ENCODE results near the gene TRIM14. TPM values are rescaled to one million over a fixed set of nuclear protein-coding genes. Genes with fewer than 3 reads are reported as not detected.
A peak's percentile ranks its signal among the peaks of the same experiment; 100 is the strongest.

The TRIM14 gene
- total and polyA plus RNA-seq, 2 of the 13 experiments (the other 11 are each of a cell fraction or from before 2014, with no cell fraction given) = 9.2 to 13.0 TPM

DNA sequence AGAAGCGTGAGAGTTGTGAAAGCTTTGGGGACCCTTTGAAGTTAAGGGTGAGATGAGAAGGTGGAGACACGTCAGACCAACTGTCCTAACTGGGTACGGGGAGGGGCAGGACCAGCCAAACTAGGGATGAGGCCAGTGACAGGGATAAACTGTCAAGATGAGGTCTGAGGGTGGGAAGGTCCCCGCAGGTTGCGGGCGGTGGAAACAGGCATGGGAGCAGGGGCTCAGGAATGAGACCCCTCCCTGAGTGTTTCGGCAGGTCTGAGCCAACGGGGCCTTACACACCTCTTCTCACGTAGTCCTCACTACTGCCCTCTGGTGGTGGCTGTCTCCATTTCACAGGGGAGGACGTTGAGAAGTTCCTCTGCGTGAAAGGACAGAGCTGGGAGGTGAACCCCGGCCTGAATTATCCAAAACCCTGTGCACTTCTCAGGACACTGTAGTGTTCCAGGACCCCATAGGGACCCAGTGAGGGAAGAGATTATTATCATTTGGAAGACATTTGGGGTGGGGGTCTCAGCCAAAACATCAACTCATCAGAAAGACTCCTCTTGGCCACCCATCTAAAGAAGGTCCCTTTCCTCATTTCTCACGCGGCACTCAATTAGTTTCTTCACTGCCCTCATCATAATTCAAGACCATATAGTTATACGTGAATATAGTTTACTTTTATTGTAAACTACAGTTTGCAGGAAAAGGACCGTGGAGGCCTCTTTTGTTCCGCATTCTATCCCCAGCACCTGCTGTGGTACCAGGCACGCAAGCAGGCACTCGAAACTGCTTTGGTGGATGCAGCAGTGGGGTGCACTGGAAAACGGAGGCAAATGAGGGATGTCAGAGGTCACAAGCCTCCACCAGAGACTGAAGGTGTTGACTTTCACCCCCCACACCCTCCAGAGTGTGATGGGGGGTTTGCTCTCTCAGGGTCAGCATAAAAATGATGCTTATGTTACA lies 84.2 kb downstream of the TRIM14 start (continued):
- TF ChIP-seq, protein P1, sequence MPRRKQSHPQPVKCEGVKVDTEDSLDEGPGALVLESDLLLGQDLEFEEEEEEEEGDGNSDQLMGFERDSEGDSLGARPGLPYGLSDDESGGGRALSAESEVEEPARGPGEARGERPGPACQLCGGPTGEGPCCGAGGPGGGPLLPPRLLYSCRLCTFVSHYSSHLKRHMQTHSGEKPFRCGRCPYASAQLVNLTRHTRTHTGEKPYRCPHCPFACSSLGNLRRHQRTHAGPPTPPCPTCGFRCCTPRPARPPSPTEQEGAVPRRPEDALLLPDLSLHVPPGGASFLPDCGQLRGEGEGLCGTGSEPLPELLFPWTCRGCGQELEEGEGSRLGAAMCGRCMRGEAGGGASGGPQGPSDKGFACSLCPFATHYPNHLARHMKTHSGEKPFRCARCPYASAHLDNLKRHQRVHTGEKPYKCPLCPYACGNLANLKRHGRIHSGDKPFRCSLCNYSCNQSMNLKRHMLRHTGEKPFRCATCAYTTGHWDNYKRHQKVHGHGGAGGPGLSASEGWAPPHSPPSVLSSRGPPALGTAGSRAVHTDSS (CRISPR knock-in tag; conservative IDR thresholded peaks at IDR 0.05) = no peak
- TF ChIP-seq ZKSCAN8 (CRISPR knock-in tag; IDR thresholded peaks at IDR 0.05; ENCODE audit: borderline replicate concordance) = no peak
- peak; percentile 42; the same call in 1 of the 2 replicates for TF ChIP-seq ZBTB7A (CRISPR knock-in tag; IDR thresholded peaks at IDR 0.05)
- TF ChIP-seq DR1 (CRISPR knock-in tag; IDR thresholded peaks at IDR 0.05) = no peak
- TF ChIP-seq TAF15 (IDR thresholded peaks at IDR 0.05; ENCODE audit: low read depth, low read length, poor library complexity, severe bottlenecking) = no peak
- peak; percentile 46; the same call in 1 of the 2 replicates for TF ChIP-seq REPIN1 (CRISPR knock-in tag; IDR thresholded peaks at IDR 0.05; ENCODE audit: borderline replicate concordance, low read depth)
- peak; percentile 31; the same call in 1 of the 2 replicates for TF ChIP-seq ZMYM4 (CRISPR knock-in tag; IDR thresholded peaks at IDR 0.05)
- TF ChIP-seq RAD21 (CRISPR knock-in tag; IDR thresholded peaks at IDR 0.05) = no peak
- TF ChIP-seq SOX6 (IDR thresholded peaks at IDR 0.05) = no peak
- no peak for TF ChIP-seq SOX6 (CRISPR knock-in tag; IDR thresholded peaks at IDR 0.05)
- TF ChIP-seq ZNF263 (CRISPR knock-in tag; IDR thresholded peaks at IDR 0.05) = peak; percentile 80
- no peak for TF ChIP-seq CENPX (CRISPR knock-in tag; IDR thresholded peaks at IDR 0.05)
- no peak for TF ChIP-seq ZSCAN22 (CRISPR knock-in tag; IDR thresholded peaks at IDR 0.05)
- TF ChIP-seq, protein P2, sequence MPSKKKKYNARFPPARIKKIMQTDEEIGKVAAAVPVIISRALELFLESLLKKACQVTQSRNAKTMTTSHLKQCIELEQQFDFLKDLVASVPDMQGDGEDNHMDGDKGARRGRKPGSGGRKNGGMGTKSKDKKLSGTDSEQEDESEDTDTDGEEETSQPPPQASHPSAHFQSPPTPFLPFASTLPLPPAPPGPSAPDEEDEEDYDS (CRISPR knock-in tag; IDR thresholded peaks at IDR 0.05) = no peak
- TF ChIP-seq, protein P3, sequence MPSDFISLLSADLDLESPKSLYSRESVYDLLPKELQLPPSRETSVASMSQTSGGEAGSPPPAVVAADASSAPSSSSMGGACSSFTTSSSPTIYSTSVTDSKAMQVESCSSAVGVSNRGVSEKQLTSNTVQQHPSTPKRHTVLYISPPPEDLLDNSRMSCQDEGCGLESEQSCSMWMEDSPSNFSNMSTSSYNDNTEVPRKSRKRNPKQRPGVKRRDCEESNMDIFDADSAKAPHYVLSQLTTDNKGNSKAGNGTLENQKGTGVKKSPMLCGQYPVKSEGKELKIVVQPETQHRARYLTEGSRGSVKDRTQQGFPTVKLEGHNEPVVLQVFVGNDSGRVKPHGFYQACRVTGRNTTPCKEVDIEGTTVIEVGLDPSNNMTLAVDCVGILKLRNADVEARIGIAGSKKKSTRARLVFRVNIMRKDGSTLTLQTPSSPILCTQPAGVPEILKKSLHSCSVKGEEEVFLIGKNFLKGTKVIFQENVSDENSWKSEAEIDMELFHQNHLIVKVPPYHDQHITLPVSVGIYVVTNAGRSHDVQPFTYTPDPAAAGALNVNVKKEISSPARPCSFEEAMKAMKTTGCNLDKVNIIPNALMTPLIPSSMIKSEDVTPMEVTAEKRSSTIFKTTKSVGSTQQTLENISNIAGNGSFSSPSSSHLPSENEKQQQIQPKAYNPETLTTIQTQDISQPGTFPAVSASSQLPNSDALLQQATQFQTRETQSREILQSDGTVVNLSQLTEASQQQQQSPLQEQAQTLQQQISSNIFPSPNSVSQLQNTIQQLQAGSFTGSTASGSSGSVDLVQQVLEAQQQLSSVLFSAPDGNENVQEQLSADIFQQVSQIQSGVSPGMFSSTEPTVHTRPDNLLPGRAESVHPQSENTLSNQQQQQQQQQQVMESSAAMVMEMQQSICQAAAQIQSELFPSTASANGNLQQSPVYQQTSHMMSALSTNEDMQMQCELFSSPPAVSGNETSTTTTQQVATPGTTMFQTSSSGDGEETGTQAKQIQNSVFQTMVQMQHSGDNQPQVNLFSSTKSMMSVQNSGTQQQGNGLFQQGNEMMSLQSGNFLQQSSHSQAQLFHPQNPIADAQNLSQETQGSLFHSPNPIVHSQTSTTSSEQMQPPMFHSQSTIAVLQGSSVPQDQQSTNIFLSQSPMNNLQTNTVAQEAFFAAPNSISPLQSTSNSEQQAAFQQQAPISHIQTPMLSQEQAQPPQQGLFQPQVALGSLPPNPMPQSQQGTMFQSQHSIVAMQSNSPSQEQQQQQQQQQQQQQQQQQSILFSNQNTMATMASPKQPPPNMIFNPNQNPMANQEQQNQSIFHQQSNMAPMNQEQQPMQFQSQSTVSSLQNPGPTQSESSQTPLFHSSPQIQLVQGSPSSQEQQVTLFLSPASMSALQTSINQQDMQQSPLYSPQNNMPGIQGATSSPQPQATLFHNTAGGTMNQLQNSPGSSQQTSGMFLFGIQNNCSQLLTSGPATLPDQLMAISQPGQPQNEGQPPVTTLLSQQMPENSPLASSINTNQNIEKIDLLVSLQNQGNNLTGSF (CRISPR knock-in tag; IDR thresholded peaks at IDR 0.05) = no peak
- no peak for TF ChIP-seq ZNF354B (CRISPR knock-in tag; IDR thresholded peaks at IDR 0.05)
- no peak for TF ChIP-seq ZNF33A (CRISPR knock-in tag; IDR thresholded peaks at IDR 0.05; ENCODE audit: borderline replicate concordance)
- TF ChIP-seq, protein P4, sequence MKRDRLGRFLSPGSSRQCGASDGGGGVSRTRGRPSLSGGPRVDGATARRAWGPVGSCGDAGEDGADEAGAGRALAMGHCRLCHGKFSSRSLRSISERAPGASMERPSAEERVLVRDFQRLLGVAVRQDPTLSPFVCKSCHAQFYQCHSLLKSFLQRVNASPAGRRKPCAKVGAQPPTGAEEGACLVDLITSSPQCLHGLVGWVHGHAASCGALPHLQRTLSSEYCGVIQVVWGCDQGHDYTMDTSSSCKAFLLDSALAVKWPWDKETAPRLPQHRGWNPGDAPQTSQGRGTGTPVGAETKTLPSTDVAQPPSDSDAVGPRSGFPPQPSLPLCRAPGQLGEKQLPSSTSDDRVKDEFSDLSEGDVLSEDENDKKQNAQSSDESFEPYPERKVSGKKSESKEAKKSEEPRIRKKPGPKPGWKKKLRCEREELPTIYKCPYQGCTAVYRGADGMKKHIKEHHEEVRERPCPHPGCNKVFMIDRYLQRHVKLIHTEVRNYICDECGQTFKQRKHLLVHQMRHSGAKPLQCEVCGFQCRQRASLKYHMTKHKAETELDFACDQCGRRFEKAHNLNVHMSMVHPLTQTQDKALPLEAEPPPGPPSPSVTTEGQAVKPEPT (CRISPR knock-in tag; IDR thresholded peaks at IDR 0.05; ENCODE audit: low read depth) = no peak
- no peak for TF ChIP-seq MAF1 (CRISPR knock-in tag; IDR thresholded peaks at IDR 0.05; ENCODE audit: borderline replicate concordance)
- TF ChIP-seq ZNF709 (CRISPR knock-in tag; IDR thresholded peaks at IDR 0.05) = no peak
- no peak for TF ChIP-seq KDM1A (CRISPR knock-in tag; IDR thresholded peaks at IDR 0.05)

Measured in HepG2 (cell line).